Tibial artery (tissue), 4 donors: ENCODE measurements around the gene PTCH2.

Experiments used
- DNase-seq, 2 donors: peaks; one replicate each; pipeline ENCODE4 v3.0.0-alpha.2; 2019
- H3K27ac ChIP-seq, 2 donors: fragments of 200-600 bp; sonication (generic) in 1 of 2; 1 replicate in 1 of 2; 2 replicates in 1 of 2; pipeline ENCODE4 v1.5.1; 2018 to 2019; ENCODE audit warnings: mild to moderate bottlenecking in 1 of 2
- H3K27me3 ChIP-seq, 2 donors: fragments of 200-600 bp; sonication (generic) in 1 of 2; one replicate each; pipeline versions ENCODE4 v1.5.1 to v1.6.0; 2016 to 2019
- H3K36me3 ChIP-seq, 3 donors: fragments of 200-600 bp; sonication (generic) in 2 of 3; one replicate each; pipeline ENCODE4 v1.5.1; 2016 to 2019; ENCODE audit warnings: mild to moderate bottlenecking in 2 of 3
- H3K4me1 ChIP-seq, 4 donors: fragments of 200-600 bp; sonication (generic) in 2 of 4; 1 replicate in 3 of 4; 2 replicates in 1 of 4; pipeline ENCODE4 v1.5.1; 2016 to 2019
- H3K4me3 ChIP-seq, 2 donors: fragments of 200-600 bp; sonication (generic) in 1 of 2; 1 replicate in 1 of 2; 2 replicates in 1 of 2; pipeline ENCODE4 v1.5.1; 2018 to 2019; ENCODE audit warnings: mild to moderate bottlenecking in 2 of 2
- H3K9me3 ChIP-seq, 3 donors: fragments of 200-600 bp; sonication (generic) in 1 of 3; one replicate each; pipeline ENCODE4 v1.5.1; 2016 to 2019
- intact Hi-C: fragments of 100-400 bp; cut with DNase I; formaldehyde crosslinking; loops from one replicate; pipeline ENCODE4 v1.15.0; 2023; ENCODE audit warnings: low total_unique reads
- TF ChIP-seq, protein P1 (sequence below), 2 experiments: fragments of 200-600 bp in 1 of 2; fragments of 450-650 bp in 1 of 2; IDR thresholded peaks; one replicate each; pipeline ENCODE4 v1.5.1; 2017 to 2019; ENCODE audit warnings: antibody characterized with exemption in 2 of 2, mild to moderate bottlenecking in 1 of 2, moderate library complexity in 1 of 2

Gene PTCH2

DNA sequence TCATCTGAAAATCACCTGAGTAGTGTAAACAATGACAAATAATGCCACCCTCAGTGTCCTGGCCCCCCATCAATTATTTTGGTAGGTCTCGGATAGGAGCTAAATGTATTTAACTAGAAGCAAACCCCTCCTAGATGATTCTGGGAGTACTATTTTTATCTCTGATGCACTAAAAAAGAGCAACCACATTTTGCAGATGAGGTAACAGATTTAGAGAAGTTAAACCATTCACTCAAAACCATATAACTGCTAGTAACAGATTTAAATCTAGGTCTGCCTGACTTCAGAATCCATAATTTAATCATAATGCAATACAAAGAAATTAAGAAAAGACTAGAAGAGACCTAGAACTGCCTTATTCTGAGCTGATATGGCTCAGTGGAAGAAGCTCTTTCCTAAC is 17.3 kb upstream of the PTCH2 start:
- TF ChIP-seq, protein P1, sequence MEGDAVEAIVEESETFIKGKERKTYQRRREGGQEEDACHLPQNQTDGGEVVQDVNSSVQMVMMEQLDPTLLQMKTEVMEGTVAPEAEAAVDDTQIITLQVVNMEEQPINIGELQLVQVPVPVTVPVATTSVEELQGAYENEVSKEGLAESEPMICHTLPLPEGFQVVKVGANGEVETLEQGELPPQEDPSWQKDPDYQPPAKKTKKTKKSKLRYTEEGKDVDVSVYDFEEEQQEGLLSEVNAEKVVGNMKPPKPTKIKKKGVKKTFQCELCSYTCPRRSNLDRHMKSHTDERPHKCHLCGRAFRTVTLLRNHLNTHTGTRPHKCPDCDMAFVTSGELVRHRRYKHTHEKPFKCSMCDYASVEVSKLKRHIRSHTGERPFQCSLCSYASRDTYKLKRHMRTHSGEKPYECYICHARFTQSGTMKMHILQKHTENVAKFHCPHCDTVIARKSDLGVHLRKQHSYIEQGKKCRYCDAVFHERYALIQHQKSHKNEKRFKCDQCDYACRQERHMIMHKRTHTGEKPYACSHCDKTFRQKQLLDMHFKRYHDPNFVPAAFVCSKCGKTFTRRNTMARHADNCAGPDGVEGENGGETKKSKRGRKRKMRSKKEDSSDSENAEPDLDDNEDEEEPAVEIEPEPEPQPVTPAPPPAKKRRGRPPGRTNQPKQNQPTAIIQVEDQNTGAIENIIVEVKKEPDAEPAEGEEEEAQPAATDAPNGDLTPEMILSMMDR (IDR thresholded peaks at IDR 0.05), result no peak
- intact Hi-C loops, result no loop called here
- H3K27me3 ChIP-seq, result no peaks in the 10 kb centered on the region
- DNase-seq, result no peak
- no peaks in the 10 kb centered on the region for H3K9me3 ChIP-seq
- peaks cover 0 to 52% (median 12%) of the 10 kb centered on the region in 3 donors for H3K36me3 ChIP-seq
- H3K27ac ChIP-seq, result no peak overlapping the region
- H3K4me1 ChIP-seq, result peaks cover 0 to 5% (median 0%) of the 10 kb centered on the region in 4 donors
- H3K4me3 ChIP-seq, result no peak overlapping the region

DNA sequence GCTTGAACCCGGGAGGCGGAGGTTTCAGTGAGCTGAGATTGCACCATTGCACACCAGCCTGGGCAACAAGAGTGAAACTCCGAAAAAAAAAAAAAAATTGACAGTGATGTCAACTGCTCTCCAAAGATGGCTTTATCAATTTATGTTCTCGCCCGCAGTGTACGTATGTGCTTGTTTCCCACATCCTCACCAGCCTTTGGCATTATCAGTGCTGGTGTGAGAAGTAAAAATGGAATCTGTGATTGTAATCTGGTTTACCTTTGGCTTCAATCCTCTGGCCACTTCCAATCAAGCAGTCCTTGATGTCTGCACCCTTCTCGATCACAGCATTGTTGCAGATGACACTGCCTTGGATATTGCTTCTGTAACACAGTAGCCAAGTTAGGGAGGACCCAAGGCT is 14.4 kb upstream of the PTCH2 start:
- intact Hi-C loops, result no loop called here
- H3K27me3 ChIP-seq, result no peaks in the 10 kb centered on the region
- peaks cover 5 to 32% (median 12%) of the 10 kb centered on the region in 3 donors for H3K36me3 ChIP-seq
- H3K27ac ChIP-seq, result no peak overlapping the region
- no peak for DNase-seq
- TF ChIP-seq, protein P1 (IDR thresholded peaks at IDR 0.05), result no peak
- no peaks in the 10 kb centered on the region for H3K9me3 ChIP-seq
- peaks cover 0 to 5% (median 0%) of the 10 kb centered on the region in 4 donors for H3K4me1 ChIP-seq
- no peak overlapping the region for H3K4me3 ChIP-seq

DNA sequence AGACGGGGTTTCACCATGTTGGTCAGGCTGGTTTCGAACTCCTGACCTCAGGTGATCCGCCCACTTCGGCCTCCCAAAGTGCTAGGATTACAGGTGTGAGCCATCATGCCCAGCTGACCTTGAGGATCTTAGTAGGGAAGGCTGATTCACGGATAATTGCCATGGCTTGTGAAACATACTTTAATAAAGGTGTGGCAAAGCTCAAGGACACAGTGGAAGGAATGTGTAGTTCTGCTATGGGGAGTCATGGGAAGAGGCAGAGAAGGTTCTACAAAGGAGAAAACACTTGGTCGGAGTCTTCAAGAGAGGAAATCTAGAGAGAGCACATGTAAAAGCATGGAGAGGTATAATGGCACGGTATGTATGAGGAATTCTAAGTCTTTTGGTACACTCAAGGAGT is 12.7 kb upstream of the PTCH2 start:
- Histone ChIP-seq H3K4me1 (no peaks in the 10 kb centered on the region), H3K9me3 (no peaks in the 10 kb centered on the region), H3K27me3 (no peaks in the 10 kb centered on the region), H3K4me3 (no peak overlapping the region), H3K27ac (no peak overlapping the region), H3K36me3 (peaks cover 5 to 33% (median 12%) of the 10 kb centered on the region in 3 donors)
- intact Hi-C loops, result no loop called here
- TF ChIP-seq, protein P1 (IDR thresholded peaks at IDR 0.05), result no peak
- no peak for DNase-seq

DNA sequence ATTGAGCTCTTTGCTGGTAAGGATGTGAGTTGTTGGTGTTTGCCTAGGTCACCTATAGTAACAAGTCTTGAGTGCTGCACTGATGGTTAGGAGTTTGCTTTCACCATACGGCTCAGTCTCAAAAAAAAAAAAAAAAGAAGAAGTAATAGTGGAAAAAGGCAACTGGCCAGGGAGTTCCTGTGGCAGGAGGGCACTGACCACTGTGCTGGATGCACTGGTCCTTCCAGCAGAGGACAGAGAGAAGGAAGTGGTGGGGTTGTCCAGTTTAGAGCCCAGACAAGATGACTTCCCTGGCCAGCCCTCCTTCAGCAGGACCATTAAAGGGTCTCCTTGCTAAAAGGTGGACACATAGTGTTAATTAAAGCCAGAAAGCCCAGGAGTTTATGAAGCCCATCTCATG is 11.9 kb upstream of the PTCH2 start:
- intact Hi-C loops, result no loop called here
- Histone ChIP-seq H3K36me3 (peaks cover 5 to 41% (median 12%) of the 10 kb centered on the region in 3 donors), H3K27me3 (no peaks in the 10 kb centered on the region), H3K9me3 (no peaks in the 10 kb centered on the region), H3K4me1 (peaks cover 0 to 1% (median 0%) of the 10 kb centered on the region in 4 donors), H3K27ac (no peak overlapping the region), H3K4me3 (no peak overlapping the region)
- TF ChIP-seq, protein P1 (IDR thresholded peaks at IDR 0.05), result no peak
- no peak for DNase-seq

DNA sequence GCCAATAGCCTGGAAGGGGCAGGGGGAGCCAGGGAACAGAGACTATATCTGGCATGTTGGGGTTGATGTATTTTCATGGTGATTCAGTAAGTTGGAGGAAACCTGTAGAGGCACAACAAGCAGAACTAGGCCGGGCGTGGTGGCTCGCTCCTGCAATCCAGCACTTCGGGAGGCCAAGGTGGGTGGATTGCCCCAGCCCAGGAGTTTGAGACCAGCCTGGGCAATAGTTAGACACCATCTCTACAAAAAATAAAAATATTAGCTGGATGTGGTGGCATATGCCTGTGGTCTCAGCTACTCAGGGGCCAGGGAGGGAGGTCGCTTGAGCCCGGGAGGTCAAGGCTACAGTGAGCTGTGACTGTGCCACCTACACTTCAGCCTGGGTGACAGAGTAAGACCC is 10.1 kb upstream of the PTCH2 start:
- TF ChIP-seq, protein P1 (IDR thresholded peaks at IDR 0.05), result no peak
- no peak for DNase-seq
- H3K4me3 ChIP-seq, result no peak overlapping the region
- no peak overlapping the region for H3K27ac ChIP-seq
- intact Hi-C loops, result no loop called here
- no peaks in the 10 kb centered on the region for H3K27me3 ChIP-seq
- H3K4me1 ChIP-seq, result peaks cover 0 to 4% (median 0%) of the 10 kb centered on the region in 4 donors
- H3K36me3 ChIP-seq, result peaks cover 5 to 37% (median 12%) of the 10 kb centered on the region in 3 donors
- no peaks in the 10 kb centered on the region for H3K9me3 ChIP-seq

DNA sequence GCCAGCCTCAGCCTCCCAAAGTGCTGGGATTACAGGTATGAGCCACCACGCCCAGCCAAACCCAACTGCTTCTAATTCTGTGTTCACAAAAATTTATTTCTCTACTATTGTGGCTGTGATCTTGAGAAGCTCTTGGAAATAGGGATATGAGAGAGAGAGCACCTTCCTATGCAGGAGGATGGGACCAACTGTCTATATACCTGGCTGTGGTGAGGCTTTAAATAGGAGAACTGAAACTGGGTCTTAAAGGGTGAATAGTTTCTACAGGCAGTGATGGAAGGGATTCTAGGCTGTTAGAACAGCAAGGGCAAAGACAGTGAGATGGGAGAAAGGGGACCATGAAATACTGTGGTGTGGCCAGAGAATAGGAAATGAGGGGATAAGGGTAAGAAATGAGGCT is 8.3 kb upstream of the PTCH2 start:
- Histone ChIP-seq H3K9me3 (no peaks in the 10 kb centered on the region), H3K27me3 (no peaks in the 10 kb centered on the region), H3K4me1 (peaks cover 0 to 4% (median 0%) of the 10 kb centered on the region in 4 donors), H3K27ac (no peak overlapping the region), H3K36me3 (peaks cover 0 to 24% (median 5%) of the 10 kb centered on the region in 3 donors), H3K4me3 (no peak overlapping the region)
- no peak for DNase-seq
- intact Hi-C loops, result no loop called here
- TF ChIP-seq, protein P1 (IDR thresholded peaks at IDR 0.05), result no peak
